HCT116 (cell line): ENCODE measurements around the gene PRDX4.

Experiments
- POLR2AphosphoS5 ChIP-seq: IDR thresholded peaks from 2 replicates; pipeline ENCODE4 v1.6.1; 2011; ENCODE audit warnings: mild to moderate bottlenecking, low read depth, low read length, moderate library complexity
- TF ChIP-seq, protein P1 (sequence below), 3 experiments: fragments of 200-600 bp in 1 of 3; sonication (generic) in 1 of 3; IDR thresholded peaks in 2 of 3; conservative IDR thresholded peaks in 1 of 3; 2 replicates each; pipeline ENCODE4 v1.5.1; 2012 to 2017; ENCODE audit warnings: low read depth in 2 of 3, low read length in 2 of 3, antibody characterized with exemption in 1 of 3, borderline replicate concordance in 1 of 3, control low read depth in 1 of 3, mild to moderate bottlenecking in 1 of 3, mixed read lengths in 1 of 3, mixed run types in 1 of 3, moderate library complexity in 1 of 3; ENCODE audit not compliant: insufficient read depth in 1 of 3

DNA sequence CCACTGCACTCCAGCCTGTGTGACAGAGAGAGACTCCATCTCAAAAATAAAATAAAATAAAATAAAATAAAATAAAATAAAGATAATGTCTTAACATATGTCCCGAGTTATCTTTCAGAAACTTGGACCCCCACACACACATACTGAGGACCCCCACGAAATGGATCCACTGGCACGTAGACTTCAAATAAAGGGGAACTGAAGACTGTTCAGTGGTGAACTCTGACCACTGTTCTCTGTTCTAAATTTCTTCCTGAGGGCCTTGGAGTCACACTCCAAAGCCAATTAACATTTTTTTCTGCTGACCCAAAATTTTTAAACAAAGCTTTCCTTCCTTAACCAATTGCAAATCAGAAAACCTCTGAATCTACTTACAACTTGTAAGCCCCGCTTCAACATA lies 43.5 kb upstream of the PRDX4 start:
- TF ChIP-seq, protein P1, sequence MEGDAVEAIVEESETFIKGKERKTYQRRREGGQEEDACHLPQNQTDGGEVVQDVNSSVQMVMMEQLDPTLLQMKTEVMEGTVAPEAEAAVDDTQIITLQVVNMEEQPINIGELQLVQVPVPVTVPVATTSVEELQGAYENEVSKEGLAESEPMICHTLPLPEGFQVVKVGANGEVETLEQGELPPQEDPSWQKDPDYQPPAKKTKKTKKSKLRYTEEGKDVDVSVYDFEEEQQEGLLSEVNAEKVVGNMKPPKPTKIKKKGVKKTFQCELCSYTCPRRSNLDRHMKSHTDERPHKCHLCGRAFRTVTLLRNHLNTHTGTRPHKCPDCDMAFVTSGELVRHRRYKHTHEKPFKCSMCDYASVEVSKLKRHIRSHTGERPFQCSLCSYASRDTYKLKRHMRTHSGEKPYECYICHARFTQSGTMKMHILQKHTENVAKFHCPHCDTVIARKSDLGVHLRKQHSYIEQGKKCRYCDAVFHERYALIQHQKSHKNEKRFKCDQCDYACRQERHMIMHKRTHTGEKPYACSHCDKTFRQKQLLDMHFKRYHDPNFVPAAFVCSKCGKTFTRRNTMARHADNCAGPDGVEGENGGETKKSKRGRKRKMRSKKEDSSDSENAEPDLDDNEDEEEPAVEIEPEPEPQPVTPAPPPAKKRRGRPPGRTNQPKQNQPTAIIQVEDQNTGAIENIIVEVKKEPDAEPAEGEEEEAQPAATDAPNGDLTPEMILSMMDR (IDR thresholded peaks at IDR 0.05 in 2 of 3, conservative IDR thresholded peaks at IDR 0.05 in 1 of 3; ENCODE audit: borderline replicate concordance in 1 of 3, insufficient read depth in 1 of 3, low read depth in 2 of 3, low read length in 2 of 3), result no peak
- no peak for TF ChIP-seq POLR2AphosphoS5
